Effector memory CD8-positive, alpha-beta T cell (primary cell): ENCODE results near the gene TUSC7.

Source experiments
- ATAC-seq: fragments of 150-1000 bp; cut with Tn5 transposase; replicated peaks from 2 replicates; pipeline ENCODE4 v1.10.0; 2021; ENCODE audit warnings: mild to moderate bottlenecking, moderate library complexity
- DNase-seq, 3 experiments: peaks; one replicate each; pipeline ENCODE4 v3.0.0; 2021
- H3K27ac Mint-ChIP-seq, 2 donors: one replicate each; pipeline ENCODE4 v1.8.0; 2022; ENCODE audit warnings: mild to moderate bottlenecking in 2 of 2, mixed read lengths in 2 of 2, moderate library complexity in 2 of 2
- H3K27me3 Mint-ChIP-seq, 2 donors: one replicate each; pipeline ENCODE4 v1.8.0; 2022; ENCODE audit warnings: mixed read lengths in 2 of 2
- H3K36me3 Mint-ChIP-seq: one replicate; pipeline ENCODE4 v1.8.0; 2022; ENCODE audit warnings: mild to moderate bottlenecking, moderate library complexity, mixed read lengths; ENCODE audit not compliant: insufficient read depth
- H3K4me1 Mint-ChIP-seq, 2 donors: one replicate each; pipeline ENCODE4 v1.8.0; 2022; ENCODE audit warnings: low read depth in 2 of 2, mixed read lengths in 2 of 2
- H3K4me3 Mint-ChIP-seq, 2 donors: one replicate each; pipeline ENCODE4 v1.8.0; 2022; ENCODE audit warnings: mild to moderate bottlenecking in 2 of 2, mixed read lengths in 2 of 2, moderate library complexity in 2 of 2
- H3K9me3 Mint-ChIP-seq, 2 donors: one replicate each; pipeline ENCODE4 v1.8.0; 2022; ENCODE audit warnings: mixed read lengths in 2 of 2
- total RNA-seq, 9 experiments: gene quantifications; one replicate each; lab custom pipeline; 2026; lab: John Stamatoyannopoulos, UW

The TUSC7 gene
- total RNA-seq, result 0 reads per million in 9 experiments

DNA sequence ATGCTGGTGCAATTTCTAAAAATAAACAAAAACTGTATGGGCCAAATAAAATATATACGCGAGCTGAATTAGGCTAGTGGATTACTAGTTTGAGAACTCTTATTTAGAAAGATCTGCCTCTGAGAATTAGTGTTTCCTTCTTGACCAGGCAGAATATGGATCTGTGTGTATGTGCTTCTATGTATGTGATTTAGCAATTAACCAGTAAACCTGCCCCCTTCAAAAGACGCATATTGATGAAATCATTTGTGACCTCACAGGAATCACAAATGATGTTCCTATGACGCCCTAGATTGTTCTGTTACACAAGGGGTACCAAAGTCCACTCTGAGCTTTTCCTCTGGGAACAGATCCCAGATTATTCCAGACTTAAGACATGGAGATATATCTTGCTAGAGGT is at the start of gene TUSC7:
Gene TUSC7, plus strand, starts transcription at position 301 of the 400 bp plus-strand sequence.
- no peaks in the 10 kb centered on the region for H3K4me1 Mint-ChIP-seq
- H3K9me3 Mint-ChIP-seq, result peaks cover 9 to 11% of the 10 kb centered on the region in 2 donors
- no peak within 1 kb of the TSS for H3K4me3 Mint-ChIP-seq
- no peaks in the 10 kb centered on the region for H3K27me3 Mint-ChIP-seq
- no peaks in the 10 kb centered on the region for H3K36me3 Mint-ChIP-seq
- DNase-seq (no peak), ATAC-seq (no peak)
- H3K27ac Mint-ChIP-seq, result no peak within 1 kb of the TSS

- Mint-ChIP-seq H3K27me3 (no peaks in the 10 kb centered on the region), H3K36me3 (no peaks in the 10 kb centered on the region), H3K9me3 (peaks cover 3 to 9% of the 10 kb centered on the region in 2 donors), H3K4me1 (no peaks in the 10 kb centered on the region), H3K4me3 (no peak overlapping the region), H3K27ac (no peak overlapping the region)
- DNase-seq (no peak), ATAC-seq (no peak)
Measured at GRCh38 chr3:116661196-116661595, 48.4 kb upstream of the TUSC7 start.

GRCh38 chr3:116663161-116664110 is 46.1 kb upstream of the TUSC7 start:
- no peak for DNase-seq
- ATAC-seq, result no peak
- Mint-ChIP-seq H3K27me3 (no peaks in the 10 kb centered on the region), H3K4me1 (no peaks in the 10 kb centered on the region), H3K4me3 (no peak overlapping the region), H3K27ac (no peak overlapping the region), H3K9me3 (peaks cover 6 to 9% of the 10 kb centered on the region in 2 donors), H3K36me3 (no peaks in the 10 kb centered on the region)

DNA sequence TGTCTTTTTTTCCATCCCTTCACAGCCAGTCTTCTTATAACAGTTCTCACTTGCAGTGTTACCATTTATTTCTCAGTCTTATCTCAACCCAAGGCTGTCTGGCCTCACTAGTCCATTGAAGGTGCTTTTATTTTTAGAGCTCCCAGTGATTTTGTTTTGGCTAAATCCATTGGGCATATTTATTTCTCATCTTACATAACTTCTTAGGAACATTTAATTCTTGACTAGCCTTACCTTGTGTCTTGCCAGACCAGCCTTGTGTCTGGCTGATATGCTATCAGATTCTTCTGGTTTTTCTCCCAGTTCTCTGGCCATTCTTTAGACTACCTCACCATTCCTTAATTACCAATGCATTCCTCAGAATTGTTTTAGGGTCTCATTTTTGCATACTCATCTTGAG is 42.3 kb upstream of the TUSC7 start:
- H3K9me3 Mint-ChIP-seq, result peaks cover 8 to 17% of the 10 kb centered on the region in 2 donors
- H3K4me1 Mint-ChIP-seq, result no peaks in the 10 kb centered on the region
- H3K27ac Mint-ChIP-seq, result no peak overlapping the region
- no peak overlapping the region for H3K4me3 Mint-ChIP-seq
- ATAC-seq (no peak), DNase-seq (no peak)
- H3K27me3 Mint-ChIP-seq, result no peaks in the 10 kb centered on the region
- H3K36me3 Mint-ChIP-seq, result no peaks in the 10 kb centered on the region

DNA sequence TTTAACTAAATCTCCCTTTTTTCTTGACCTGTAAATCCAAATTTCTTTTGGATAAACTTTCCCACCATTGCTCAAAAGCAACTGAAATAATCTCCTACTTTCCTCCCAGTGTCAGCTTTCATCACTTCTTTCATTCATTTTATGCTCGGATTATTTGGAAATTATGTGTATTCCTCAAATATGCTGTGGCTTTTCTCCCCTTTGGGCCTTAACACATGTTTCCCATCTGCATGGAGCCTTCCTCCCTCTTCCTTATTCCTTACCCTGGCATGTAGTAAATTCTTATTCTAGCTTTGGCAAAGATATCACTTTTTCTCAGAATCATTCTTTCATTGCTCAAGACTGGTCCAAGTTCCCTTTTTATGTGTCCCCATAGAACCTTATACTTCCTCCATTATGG is 41.8 kb upstream of the TUSC7 start:
- DNase-seq (no peak), ATAC-seq (no peak)
- H3K27ac Mint-ChIP-seq, result no peak overlapping the region
- H3K4me3 Mint-ChIP-seq, result no peak overlapping the region
- peaks cover 8 to 17% of the 10 kb centered on the region in 2 donors for H3K9me3 Mint-ChIP-seq
- H3K36me3 Mint-ChIP-seq, result no peaks in the 10 kb centered on the region
- H3K4me1 Mint-ChIP-seq, result no peaks in the 10 kb centered on the region
- H3K27me3 Mint-ChIP-seq, result no peaks in the 10 kb centered on the region

DNA sequence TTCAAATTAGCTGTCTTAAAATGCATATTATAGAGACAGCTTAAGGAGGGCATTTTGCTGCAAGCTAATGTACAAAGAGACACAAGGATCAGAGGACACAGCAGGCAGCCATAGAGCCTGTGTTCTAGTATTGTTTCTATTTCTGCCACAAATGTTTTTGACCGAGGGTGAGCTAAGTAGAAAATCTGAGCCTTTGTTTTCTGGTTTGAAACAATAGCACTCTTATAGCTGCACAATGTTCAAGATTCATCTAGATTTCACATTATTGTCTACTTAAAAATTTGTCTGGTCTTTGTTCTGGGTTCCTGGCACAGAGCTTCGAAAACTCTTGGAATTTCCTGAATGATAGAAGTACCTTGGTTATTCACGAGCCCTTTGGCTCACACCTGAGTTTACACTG is 40.0 kb upstream of the TUSC7 start:
- no peak for ATAC-seq
- Mint-ChIP-seq H3K27me3 (no peaks in the 10 kb centered on the region), H3K27ac (no peak overlapping the region), H3K36me3 (no peaks in the 10 kb centered on the region), H3K9me3 (peaks cover 5 to 8% of the 10 kb centered on the region in 2 donors), H3K4me3 (no peak overlapping the region), H3K4me1 (no peaks in the 10 kb centered on the region)
- DNase-seq, result no peak

GRCh38 chr3:116671151-116671550 is 38.4 kb upstream of the TUSC7 start:
- H3K4me3 Mint-ChIP-seq, result no peak overlapping the region
- DNase-seq (no peak), ATAC-seq (no peak)
- no peak overlapping the region for H3K27ac Mint-ChIP-seq
- H3K36me3 Mint-ChIP-seq, result no peaks in the 10 kb centered on the region
- H3K9me3 Mint-ChIP-seq, result peaks cover 11 to 15% of the 10 kb centered on the region in 2 donors
- H3K27me3 Mint-ChIP-seq, result no peaks in the 10 kb centered on the region
- no peaks in the 10 kb centered on the region for H3K4me1 Mint-ChIP-seq

DNA sequence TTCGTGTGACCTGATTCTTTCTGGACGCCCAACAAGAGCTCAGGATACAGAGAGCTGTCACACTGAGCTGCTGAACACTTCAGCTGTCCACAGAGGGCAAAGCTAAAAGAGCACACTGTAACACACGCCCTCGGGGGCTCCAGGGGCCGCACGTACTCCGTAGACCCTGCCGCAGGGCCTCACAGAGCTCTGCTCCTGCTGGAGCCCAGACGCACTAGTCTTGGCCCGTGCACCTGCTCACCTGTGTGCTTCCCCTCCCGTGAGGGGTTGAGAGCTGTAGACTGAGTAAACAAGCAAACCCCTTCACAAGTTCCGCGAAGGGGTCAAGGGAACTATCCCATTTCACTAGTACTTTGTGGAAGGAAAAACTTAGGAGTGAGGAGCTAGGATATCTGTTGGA is 30.7 kb upstream of the TUSC7 start:
- no peaks in the 10 kb centered on the region for H3K4me1 Mint-ChIP-seq
- no peak overlapping the region for H3K27ac Mint-ChIP-seq

DNA sequence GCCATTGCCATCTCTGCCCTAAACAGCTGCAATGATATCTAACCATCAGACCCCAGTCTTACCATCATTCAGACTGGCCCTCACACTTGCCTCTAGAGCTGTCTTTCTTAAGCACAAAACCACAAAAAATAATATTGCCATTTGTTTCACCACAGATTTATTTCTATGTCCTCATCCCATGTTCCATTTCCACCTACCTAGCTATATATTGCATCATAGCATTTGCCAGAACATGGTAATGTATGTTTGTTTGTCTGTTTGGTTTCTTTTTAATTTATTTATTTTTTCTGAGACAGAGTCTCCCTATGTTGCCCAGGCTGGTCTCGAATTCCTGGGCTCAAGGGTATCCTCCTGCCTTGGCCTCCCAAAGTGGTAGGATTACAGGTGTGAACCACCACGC is 18.5 kb upstream of the TUSC7 start:
- H3K4me1 Mint-ChIP-seq, result no peaks in the 10 kb centered on the region
- ATAC-seq, result no peak
- peaks cover 7 to 17% of the 10 kb centered on the region in 2 donors for H3K9me3 Mint-ChIP-seq
- H3K36me3 Mint-ChIP-seq, result no peaks in the 10 kb centered on the region
- H3K27me3 Mint-ChIP-seq, result no peaks in the 10 kb centered on the region
- no peak overlapping the region for H3K27ac Mint-ChIP-seq
- no peak overlapping the region for H3K4me3 Mint-ChIP-seq
- DNase-seq, result no peak

More for the DNA sequence above, 30.7 kb upstream of the TUSC7 start:
- Mint-ChIP-seq H3K27me3 (no peaks in the 10 kb centered on the region), H3K4me3 (no peak overlapping the region), H3K36me3 (no peaks in the 10 kb centered on the region), H3K9me3 (peaks cover 10 to 14% of the 10 kb centered on the region in 2 donors)
- ATAC-seq (no peak), DNase-seq (no peak)

DNA sequence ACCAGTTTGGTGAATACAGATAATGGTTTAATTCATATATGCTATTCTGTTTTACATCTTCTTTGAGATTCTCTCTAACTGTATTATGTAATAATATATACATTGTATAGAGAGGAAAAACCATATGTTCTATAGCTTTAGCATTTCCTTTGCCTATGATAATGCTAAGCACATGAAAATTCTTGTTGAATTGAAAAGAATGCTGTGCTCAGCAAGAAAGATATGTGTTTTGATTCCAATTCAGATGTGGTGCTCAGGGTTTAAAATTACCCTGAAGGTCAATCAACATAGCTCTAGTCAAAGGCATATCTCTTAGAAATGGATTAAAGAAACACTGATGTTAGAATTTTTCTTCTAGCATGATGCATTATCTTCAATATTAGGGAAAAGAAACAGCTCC is 8.5 kb upstream of the TUSC7 start:
- DNase-seq, result no peak
- H3K4me3 Mint-ChIP-seq, result no peak overlapping the region
- no peak overlapping the region for H3K27ac Mint-ChIP-seq
- H3K36me3 Mint-ChIP-seq, result no peaks in the 10 kb centered on the region
- no peaks in the 10 kb centered on the region for H3K27me3 Mint-ChIP-seq
- no peaks in the 10 kb centered on the region for H3K4me1 Mint-ChIP-seq
- no peak for ATAC-seq
- H3K9me3 Mint-ChIP-seq, result peaks cover 10 to 15% of the 10 kb centered on the region in 2 donors

GRCh38 chr3:116702334-116702733 is 7.2 kb upstream of the TUSC7 start:
- Mint-ChIP-seq H3K36me3 (no peaks in the 10 kb centered on the region), H3K4me1 (no peaks in the 10 kb centered on the region), H3K27ac (no peak overlapping the region), H3K27me3 (no peaks in the 10 kb centered on the region), H3K4me3 (no peak overlapping the region), H3K9me3 (peaks cover 4 to 5% of the 10 kb centered on the region in 2 donors)
- ATAC-seq (no peak), DNase-seq (no peak)

- no peaks in the 10 kb centered on the region for H3K36me3 Mint-ChIP-seq
- H3K27me3 Mint-ChIP-seq, result no peaks in the 10 kb centered on the region
- peaks cover 9 to 11% of the 10 kb centered on the region in 2 donors for H3K9me3 Mint-ChIP-seq
- DNase-seq (no peak), ATAC-seq (no peak)
- H3K4me3 Mint-ChIP-seq, result no peak overlapping the region
- no peaks in the 10 kb centered on the region for H3K4me1 Mint-ChIP-seq
- H3K27ac Mint-ChIP-seq, result no peak overlapping the region
Measured at GRCh38 chr3:116707531-116707930, 2.0 kb upstream of the TUSC7 start.

DNA sequence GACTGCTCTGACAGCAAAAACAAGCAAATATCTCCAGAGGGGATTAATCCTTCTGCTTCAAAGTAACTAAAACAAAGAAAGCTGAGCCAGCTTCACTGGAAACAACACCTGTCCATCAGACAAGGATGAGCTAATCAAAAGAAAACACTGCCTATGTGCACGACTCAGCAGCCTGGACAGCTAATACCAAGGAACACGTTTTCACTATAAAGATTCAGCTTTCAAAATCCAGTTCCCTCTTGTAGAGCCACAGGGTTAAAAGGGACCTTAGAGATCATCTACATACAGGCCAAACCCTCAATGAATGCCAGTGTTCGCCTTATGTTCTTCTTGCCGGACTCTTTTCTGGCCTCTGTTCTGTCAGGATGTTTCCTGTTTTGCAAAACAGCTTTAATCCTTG is 6.9 kb downstream of the TUSC7 start:
- ATAC-seq, result no peak
- H3K9me3 Mint-ChIP-seq, result peaks cover 0 to 5% of the 10 kb centered on the region in 2 donors
- no peaks in the 10 kb centered on the region for H3K4me1 Mint-ChIP-seq
- no peaks in the 10 kb centered on the region for H3K27me3 Mint-ChIP-seq
- H3K4me3 Mint-ChIP-seq, result no peak overlapping the region
- no peaks in the 10 kb centered on the region for H3K36me3 Mint-ChIP-seq
- no peak for DNase-seq
- no peak overlapping the region for H3K27ac Mint-ChIP-seq

DNA sequence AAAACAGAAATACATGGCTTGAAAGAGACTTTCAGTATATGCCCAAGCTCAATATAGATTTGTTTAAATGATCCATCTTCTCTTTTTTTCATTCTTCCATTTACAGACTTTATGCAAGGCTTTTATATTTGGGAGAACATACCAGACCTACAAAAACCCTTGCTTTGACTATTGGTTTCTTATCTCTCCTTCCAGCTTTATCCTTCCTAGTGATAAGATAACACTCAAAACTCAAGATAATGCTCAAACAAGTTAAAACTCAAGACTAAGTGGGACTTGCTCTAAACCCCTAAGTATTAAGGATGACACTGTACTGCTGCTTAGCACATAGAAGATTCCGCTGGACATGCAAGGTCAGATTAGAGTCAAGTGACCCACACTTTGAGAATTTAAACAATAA is 8.0 kb downstream of the TUSC7 start:
- H3K9me3 Mint-ChIP-seq, result peaks cover 0 to 5% of the 10 kb centered on the region in 2 donors
- H3K4me1 Mint-ChIP-seq, result no peaks in the 10 kb centered on the region
- no peak for ATAC-seq
- DNase-seq, result no peak
- H3K36me3 Mint-ChIP-seq, result no peaks in the 10 kb centered on the region
- no peaks in the 10 kb centered on the region for H3K27me3 Mint-ChIP-seq
- no peak overlapping the region for H3K4me3 Mint-ChIP-seq
- H3K27ac Mint-ChIP-seq, result no peak overlapping the region
